GM21528 (cell line): Measurements from ENCODE around the gene PRH1.

Source experiments
- ATAC-seq: cut with Tn5 transposase; IDR thresholded peaks from one replicate; pipeline ENCODE4 v1.9.1; 2021; ENCODE audit warnings: mild to moderate bottlenecking, moderate library complexity; ENCODE audit not compliant: unreplicated experiment, low FRiP score

The PRH1 gene

DNA sequence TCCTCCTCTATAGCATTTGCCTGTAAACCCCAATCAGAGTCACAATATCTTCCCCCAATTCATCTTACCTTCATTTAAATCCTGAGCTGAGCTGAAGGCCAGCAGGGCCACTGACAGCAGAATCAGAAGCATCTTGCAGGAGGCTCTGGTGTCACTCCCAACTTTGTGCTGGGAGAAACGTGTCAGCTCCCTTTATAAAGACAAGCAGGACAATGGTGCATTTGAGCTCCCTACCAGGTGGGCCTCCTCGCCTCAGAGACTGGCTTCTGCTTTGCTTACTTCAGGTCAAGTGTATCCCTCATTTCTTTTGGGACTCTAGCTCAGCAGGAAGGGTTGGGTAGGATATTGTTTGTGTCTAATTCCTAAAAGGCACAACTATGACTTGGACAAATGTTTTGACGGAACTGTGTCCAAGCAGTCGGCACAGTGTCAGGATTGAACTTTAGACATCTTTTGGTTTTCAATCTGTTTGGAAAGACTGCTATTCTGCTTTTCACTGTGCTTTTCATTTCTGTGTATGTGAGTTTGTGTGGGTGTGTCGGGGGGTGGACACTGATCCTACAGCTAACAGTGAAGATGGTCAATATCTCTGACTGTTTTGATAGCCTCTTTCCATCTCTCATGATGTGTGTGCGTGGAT lies at the start of gene PRH1:
PRH1 (minus strand) TSS at position 170 of the 640 bp plus-strand sequence; CDS start at position 132, 38 bp downstream.
- ATAC-seq, result no peak

DNA sequence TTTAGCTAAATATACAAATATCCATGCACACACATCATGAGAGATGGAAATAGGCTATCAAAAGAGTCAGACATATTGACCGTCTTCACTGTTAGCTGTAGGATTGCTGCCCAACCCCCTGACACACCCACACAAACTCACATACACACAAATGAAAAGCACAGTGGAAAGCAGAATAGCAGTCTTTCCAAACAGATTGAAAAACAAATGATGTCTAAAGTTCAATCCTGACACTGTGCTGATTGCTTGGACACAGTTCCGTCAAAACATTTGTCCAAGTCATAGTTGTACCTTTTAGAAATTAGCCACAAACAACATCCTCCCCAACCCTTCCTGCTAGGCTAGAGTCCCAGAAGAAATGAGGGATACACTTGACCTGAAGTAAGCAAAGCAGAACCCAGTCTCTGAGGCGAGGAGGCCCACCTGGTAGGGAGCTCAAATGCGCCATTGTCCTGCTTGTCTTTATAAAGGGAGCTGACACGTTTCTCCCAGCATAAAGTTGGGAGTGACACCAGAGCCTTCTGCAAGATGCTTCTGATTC lies 44.8 kb upstream of the PRH1 start, which contains the start of gene PRH2:
PRH2 (plus strand) TSS at position 491 of the 541 bp plus-strand sequence; CDS start at position 529, 38 bp downstream.
- no peak for ATAC-seq

- no peak for ATAC-seq
Observed at GRCh38 chr12:10926269-10926668, 42.2 kb upstream of the PRH1 start.

DNA sequence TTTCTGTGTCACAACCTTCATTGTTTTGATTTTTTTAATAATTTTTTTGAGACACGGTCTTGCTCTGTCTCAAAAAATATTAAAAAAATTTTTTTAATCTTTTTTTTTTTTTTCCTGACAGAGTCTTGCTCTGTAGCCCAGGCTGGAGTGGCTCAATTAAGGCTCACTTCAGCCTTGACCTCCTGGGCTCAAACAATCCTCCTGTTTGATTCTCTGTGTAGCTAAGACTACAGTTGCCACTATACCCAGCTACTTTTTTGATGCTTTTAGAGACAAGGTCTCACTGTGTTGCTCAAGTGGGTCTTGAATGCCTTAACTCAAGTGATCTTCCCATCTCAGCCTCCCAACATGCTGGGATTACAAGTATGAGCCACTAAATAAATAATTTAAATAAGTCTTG lies 35.8 kb upstream of the PRH1 start:
- no peak for ATAC-seq

- ATAC-seq, result no peak
Observed at GRCh38 chr12:10910380-10910779, 26.3 kb upstream of the PRH1 start.

GRCh38 chr12:10909462-10909861 lies 25.4 kb upstream of the PRH1 start, which contains the start of gene TAS2R13:
Gene TAS2R13, minus strand, starts transcription at chr12:10909562. Its CDS starts 264 bp downstream, at chr12:10909298.
- no peak for ATAC-seq

GRCh38 chr12:10904686-10905085 lies 20.6 kb upstream of the PRH1 start:
- ATAC-seq, result no peak

- no peak for ATAC-seq
Observed at GRCh38 chr12:10901427-10901826, 17.4 kb upstream of the PRH1 start.

DNA sequence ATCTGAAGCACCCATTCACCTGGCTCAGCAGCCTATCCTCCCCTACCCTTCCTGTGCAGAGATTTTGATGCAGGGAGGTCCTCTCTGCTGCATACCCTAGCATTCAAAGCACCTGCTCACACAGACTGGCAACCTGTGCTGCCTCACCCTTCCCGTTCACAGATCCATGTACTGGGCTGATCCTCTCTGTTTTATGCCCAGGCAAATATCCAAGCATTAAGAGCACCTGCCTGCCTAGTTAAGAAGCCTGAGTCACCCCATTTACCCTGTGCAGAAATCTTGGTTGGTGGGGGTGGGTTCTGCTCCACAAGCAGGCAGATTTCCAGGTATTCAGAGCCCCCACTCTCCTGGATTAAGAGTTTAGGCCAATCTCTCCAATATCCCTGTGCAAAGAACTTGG lies 16.9 kb upstream of the PRH1 start:
- ATAC-seq, result no peak

DNA sequence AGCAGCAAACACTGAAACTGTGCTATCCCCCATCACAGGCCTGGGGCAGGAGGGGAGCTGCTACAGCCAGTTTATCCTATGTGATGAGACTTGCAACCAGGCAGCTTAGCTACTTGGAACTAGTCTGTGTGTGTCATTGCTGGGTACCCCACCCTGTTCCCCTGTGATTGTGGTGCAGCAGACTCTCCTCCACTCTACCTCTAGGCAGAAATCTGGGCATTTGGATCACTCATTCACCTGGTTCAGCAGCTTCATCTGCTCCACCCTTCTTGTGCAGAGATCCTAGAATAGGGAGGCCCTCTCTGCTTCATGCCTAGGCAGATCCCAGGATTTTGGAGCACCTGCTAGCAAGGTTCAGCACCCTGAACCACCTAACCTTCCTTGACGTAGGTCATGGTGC lies 16.5 kb upstream of the PRH1 start:
- ATAC-seq, result no peak

DNA sequence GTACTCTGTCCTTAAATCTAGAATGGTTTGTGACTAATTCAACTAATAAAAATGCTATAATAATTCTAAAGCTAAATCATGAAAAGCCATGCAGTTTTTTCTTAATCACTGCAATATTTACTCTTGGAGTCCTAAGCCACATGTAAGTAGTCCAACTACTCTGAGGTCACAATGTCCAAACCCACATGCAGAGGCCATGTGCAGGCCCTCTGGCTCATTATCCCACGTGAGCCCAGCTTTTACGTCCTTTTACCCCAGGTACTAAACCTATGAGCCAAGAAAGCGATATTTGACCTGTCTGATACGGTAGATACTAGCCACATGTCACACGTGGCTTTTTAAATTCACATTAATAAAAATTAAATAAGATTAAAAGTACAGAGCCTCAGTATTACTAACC lies 12.8 kb upstream of the PRH1 start:
- no peak for ATAC-seq

DNA sequence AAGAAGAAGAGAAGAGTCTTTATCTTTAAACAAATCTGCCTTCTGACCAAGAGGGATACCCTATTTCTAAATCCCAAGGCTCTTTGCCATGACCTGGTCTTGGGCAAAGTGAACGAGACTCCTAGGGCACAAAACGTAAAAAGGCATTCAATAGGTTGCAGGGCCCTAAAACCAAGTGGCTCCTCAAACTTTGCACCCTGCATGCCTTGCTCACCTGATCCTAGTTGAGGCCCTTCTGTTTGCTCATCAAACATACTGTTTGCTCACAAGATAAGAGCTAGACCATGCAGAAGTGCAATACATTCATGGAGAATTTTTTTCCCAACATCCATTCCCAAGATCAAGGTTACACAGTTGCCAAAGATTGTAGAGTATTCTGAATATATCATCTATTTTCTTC lies 7.9 kb upstream of the PRH1 start:
- no peak for ATAC-seq

DNA sequence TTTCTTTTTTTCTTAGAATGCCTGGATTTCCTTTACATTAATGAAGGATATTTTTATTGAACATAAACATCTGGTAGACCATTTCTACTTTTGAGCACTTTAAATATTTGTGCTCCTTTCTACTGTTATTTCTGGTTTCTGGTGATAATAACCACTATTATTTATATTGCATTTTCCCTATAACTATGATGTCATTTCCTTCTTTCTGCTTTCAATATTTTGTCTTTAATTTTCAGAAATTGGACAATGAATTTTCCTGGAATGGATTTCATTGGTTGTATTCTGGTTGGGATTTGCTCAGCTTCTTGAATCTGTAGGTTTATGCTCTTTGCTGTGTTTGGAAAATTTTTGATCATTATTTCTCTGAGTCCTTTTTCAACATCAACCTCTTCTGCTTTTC lies 5.2 kb upstream of the PRH1 start:
- ATAC-seq, result no peak

DNA sequence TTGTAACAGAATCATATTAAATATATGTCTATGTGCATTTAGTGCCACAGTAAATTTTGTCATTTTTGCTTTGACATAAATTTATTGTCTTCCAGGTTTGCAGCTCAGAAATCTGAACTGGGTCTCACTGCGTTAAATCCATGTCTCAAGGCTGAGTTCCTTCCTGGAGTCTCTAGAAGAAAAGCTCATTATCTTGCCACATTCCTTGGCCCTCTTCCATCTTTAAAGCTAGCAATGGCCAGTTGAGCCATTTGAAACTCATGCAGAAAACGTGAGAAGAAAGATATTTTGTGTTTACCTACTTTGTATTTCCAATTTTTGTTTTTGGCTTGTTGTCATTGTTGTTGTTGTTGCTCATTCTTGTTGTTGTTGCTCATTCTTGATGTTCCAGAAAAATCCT lies 10.7 kb downstream of the PRH1 start:
- ATAC-seq, result no peak

DNA sequence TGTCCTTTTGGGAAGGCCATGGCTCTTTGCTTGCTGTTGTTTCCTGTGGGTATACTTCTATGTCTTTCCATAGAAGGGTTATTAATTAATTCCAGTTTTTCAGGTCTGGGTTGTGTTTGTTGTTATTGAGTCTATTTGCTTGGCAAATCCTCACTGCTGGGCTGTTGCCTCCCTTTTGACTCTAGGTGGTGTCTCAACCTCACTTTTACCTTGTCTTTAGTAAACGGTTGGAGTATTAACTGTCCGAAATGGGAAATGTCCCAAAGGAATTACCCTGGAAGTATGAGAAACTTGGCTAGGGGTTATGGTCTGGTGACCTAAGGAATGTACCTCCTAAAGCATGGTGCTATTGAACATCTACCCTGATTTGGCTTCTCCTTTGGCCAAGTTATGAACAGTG lies 16.7 kb downstream of the PRH1 start:
- ATAC-seq, result no peak

DNA sequence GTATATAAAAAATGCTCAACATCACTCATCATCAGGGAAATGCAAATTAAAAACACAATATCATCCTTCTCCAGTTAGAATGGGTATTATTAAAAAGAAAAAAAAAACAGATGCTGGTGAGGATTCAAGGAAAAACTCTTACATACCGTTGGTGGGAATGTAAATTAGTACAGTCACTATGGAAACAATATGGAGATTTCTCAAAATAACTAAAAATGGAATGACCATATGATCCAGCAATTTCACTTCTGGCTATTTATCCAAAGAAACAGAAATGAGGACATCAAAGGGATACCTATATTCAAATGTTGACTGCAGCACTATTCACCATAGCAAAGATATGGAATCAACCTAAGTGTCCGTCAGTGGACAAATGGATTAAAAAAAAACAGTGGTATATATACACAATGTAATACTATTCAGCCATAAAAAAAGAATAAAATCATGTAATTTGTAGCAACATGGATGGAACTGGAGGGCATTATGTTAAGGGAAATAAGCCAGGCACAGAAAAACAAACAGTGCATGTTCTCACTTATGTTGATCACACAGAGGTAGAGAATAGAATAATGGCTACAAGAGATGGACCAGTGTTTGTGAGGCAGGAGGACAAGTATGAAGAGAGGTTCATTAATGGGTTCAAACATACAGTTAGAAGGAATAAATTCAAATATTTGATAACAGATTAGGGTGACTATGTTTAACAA lies 20.4 kb downstream of the PRH1 start:
- ATAC-seq, result no peak

DNA sequence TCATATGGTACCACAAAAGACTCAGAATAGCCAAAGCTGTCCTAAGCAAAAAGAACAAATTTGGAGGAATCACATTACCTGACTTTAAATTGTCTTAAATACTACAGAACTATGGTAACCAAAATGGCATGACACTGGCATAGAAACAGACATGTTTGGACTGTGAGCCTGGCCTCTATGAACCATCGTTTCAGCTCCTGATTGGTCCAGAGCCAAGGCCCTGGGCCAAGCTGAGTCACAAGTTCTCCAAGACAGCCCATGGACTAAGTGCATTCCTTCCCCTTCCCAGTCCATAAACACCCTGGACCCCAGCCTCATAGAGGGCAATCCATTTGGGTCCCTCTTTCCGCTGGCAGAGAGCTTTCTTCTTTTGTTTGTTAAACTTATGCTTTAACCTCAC lies 22.7 kb downstream of the PRH1 start:
- ATAC-seq, result no peak

DNA sequence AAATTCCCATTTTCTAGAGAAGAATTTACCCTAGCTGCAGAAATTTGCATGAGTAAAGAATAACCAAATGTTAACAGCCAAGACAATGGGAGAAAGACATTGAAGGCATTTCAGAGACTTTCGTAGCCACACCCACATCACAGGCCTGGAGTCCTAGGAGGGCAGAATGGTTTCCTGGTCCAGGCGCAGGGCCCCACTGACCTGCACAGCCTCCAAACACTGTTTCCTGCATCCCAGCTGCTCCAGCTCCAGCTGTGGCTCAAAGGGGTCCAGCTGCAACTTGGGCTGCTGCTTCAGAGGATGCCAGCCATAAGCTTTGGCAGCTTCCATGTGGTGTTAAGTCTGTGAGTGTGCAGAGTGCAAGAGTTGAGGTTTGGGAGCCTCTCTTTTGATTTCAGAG lies 28.2 kb downstream of the PRH1 start:
- no peak for ATAC-seq

DNA sequence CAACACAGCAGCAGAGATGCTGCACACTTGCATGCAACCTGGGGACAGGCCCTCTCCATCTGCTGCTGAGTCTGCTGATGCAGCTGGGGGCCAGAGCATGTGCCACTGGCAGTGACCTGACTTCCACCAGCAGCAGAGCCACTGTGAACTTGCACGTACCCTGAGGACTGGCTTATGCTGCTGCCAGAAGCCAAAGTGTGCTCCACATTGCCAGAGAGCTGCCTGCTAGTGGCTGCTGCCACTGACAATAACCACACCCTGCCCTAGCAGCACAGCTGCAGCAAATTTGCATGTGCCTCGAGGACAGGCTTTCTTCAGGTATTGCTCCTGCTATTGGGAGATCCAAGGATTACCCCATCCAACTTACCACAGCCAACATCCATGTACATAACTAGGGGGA lies 30.3 kb downstream of the PRH1 start:
- no peak for ATAC-seq

GRCh38 chr12:10851243-10851858 lies 32.7 kb downstream of the PRH1 start:
- no peak for ATAC-seq

DNA sequence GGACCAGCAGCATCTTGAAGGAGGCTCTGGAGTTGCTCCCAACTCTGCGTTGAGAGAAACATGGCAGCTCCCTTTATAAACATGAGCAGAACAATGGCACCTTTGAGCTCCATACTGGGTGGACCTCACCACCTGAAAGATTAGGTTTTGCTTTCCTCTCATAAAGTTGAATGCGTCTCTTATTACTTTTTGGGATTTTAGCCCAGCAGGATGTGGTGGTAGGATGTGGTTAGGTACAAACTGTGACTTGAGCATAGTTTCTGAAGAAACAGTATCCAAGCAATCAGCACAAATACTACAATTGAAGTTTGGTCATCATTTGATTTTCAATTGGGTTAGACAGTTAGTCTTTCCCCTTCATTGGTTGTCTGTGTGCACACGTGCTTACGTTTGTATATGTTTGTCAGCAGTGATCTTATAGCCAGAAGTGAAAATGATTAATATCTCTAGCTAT lies 34.6 kb downstream of the PRH1 start, which contains the start of gene PRR4:
PRR4 (minus strand) TSS at position 51 of the 454 bp plus-strand sequence; CDS start at position 13, 38 bp downstream.
- ATAC-seq, result no peak
